T-helper 1 cell treated with Interleukin-12 subunit alpha and Interleukin-12 subunit beta and Interleukin-4 antibody, amounts not matched to agents 30 μg/mL and 1 μg/mL, for 36 hours (primary cell): ENCODE measurements around the gene TIMP2.

Experiments used
- H3K27ac Mint-ChIP-seq: one replicate; pipeline ENCODE4 v1.8.0; 2021; ENCODE audit warnings: mild to moderate bottlenecking, mixed read lengths
- H3K27me3 Mint-ChIP-seq: one replicate; pipeline ENCODE4 v1.8.0; 2021; ENCODE audit warnings: low read depth, mixed read lengths
- H3K36me3 Mint-ChIP-seq: one replicate; pipeline ENCODE4 v1.8.0; 2021; ENCODE audit warnings: low read depth, mixed read lengths
- H3K4me1 Mint-ChIP-seq: one replicate; pipeline ENCODE4 v1.8.0; 2021; ENCODE audit warnings: low read depth, mixed read lengths
- H3K4me3 Mint-ChIP-seq: one replicate; pipeline ENCODE4 v1.8.0; 2021; ENCODE audit warnings: mild to moderate bottlenecking, moderate library complexity, mixed read lengths
- H3K9me3 Mint-ChIP-seq: one replicate; pipeline ENCODE4 v1.8.0; 2021; ENCODE audit warnings: mixed read lengths

Gene TIMP2

GRCh38 chr17:78826836-78827509 lies 98.2 kb downstream of the TIMP2 start:
- no peaks in the 10 kb centered on the region for H3K27me3 Mint-ChIP-seq
- no peak overlapping the region for H3K27ac Mint-ChIP-seq
- no peaks in the 10 kb centered on the region for H3K9me3 Mint-ChIP-seq
- H3K36me3 Mint-ChIP-seq = peaks cover 73% of the 10 kb centered on the region
- peaks cover 12% of the 10 kb centered on the region for H3K4me1 Mint-ChIP-seq
- no peak overlapping the region for H3K4me3 Mint-ChIP-seq

- Mint-ChIP-seq H3K27me3 (no peaks in the 10 kb centered on the region), H3K9me3 (no peaks in the 10 kb centered on the region), H3K36me3 (peaks cover 74% of the 10 kb centered on the region), H3K4me3 (no peak overlapping the region), H3K27ac (no peak overlapping the region), H3K4me1 (peaks cover 12% of the 10 kb centered on the region)
These were observed 98.8 kb downstream of the TIMP2 start for GRCh38 chr17:78826421-78826820.

GRCh38 chr17:78825696-78826095 lies 99.5 kb downstream of the TIMP2 start:
- Mint-ChIP-seq H3K4me1 (peaks cover 17% of the 10 kb centered on the region), H3K36me3 (peaks cover 75% of the 10 kb centered on the region), H3K27me3 (no peaks in the 10 kb centered on the region), H3K27ac (no peak overlapping the region), H3K4me3 (no peak overlapping the region), H3K9me3 (no peaks in the 10 kb centered on the region)

- Mint-ChIP-seq H3K4me1 (peaks cover 29% of the 10 kb centered on the region), H3K36me3 (peaks cover 76% of the 10 kb centered on the region), H3K4me3 (no peak overlapping the region), H3K9me3 (no peaks in the 10 kb centered on the region), H3K27me3 (no peaks in the 10 kb centered on the region), H3K27ac (no peak overlapping the region)
These were observed 100.9 kb downstream of the TIMP2 start for GRCh38 chr17:78824240-78824639.

- H3K4me3 Mint-ChIP-seq = no peak overlapping the region
- H3K36me3 Mint-ChIP-seq = peaks cover 78% of the 10 kb centered on the region
These were observed 101.7 kb downstream of the TIMP2 start for GRCh38 chr17:78823282-78824046.

GRCh38 chr17:78822552-78822951 lies 102.6 kb downstream of the TIMP2 start:
- Mint-ChIP-seq H3K27ac (peak overlapping the region; percentile 28), H3K27me3 (no peaks in the 10 kb centered on the region), H3K36me3 (peaks cover 75% of the 10 kb centered on the region), H3K4me1 (peaks cover 38% of the 10 kb centered on the region), H3K9me3 (no peaks in the 10 kb centered on the region), H3K4me3 (no peak overlapping the region)

More at GRCh38 chr17:78823282-78824046, 101.7 kb downstream of the TIMP2 start:
- Mint-ChIP-seq H3K27me3 (no peaks in the 10 kb centered on the region), H3K27ac (no peak overlapping the region), H3K4me1 (peaks cover 36% of the 10 kb centered on the region), H3K9me3 (no peaks in the 10 kb centered on the region)

GRCh38 chr17:78821961-78822360 lies 103.2 kb downstream of the TIMP2 start:
- Mint-ChIP-seq H3K36me3 (peaks cover 76% of the 10 kb centered on the region), H3K27me3 (no peaks in the 10 kb centered on the region), H3K4me3 (no peak overlapping the region), H3K4me1 (peaks cover 44% of the 10 kb centered on the region), H3K9me3 (no peaks in the 10 kb centered on the region), H3K27ac (no peak overlapping the region)

- H3K4me1 Mint-ChIP-seq = peaks cover 48% of the 10 kb centered on the region
- H3K27me3 Mint-ChIP-seq = no peaks in the 10 kb centered on the region
- no peak overlapping the region for H3K4me3 Mint-ChIP-seq
- H3K36me3 Mint-ChIP-seq = peaks cover 71% of the 10 kb centered on the region
- H3K9me3 Mint-ChIP-seq = no peaks in the 10 kb centered on the region
- H3K27ac Mint-ChIP-seq = peak overlapping the region; percentile 96
These were observed 104.3 kb downstream of the TIMP2 start for GRCh38 chr17:78820841-78821240.

GRCh38 chr17:78819806-78820792 lies 105.1 kb downstream of the TIMP2 start:
- H3K27ac Mint-ChIP-seq = peak overlapping the region; percentile 96
- no peaks in the 10 kb centered on the region for H3K9me3 Mint-ChIP-seq
- H3K27me3 Mint-ChIP-seq = no peaks in the 10 kb centered on the region
- H3K4me1 Mint-ChIP-seq = peaks cover 48% of the 10 kb centered on the region
- H3K4me3 Mint-ChIP-seq = peak overlapping the region; percentile 78
- peaks cover 65% of the 10 kb centered on the region for H3K36me3 Mint-ChIP-seq

- H3K36me3 Mint-ChIP-seq = peaks cover 61% of the 10 kb centered on the region
- H3K4me3 Mint-ChIP-seq = peak overlapping the region; percentile 78
These were observed 105.8 kb downstream of the TIMP2 start for GRCh38 chr17:78819402-78819801.

GRCh38 chr17:78818932-78819331 lies 106.3 kb downstream of the TIMP2 start:
- Mint-ChIP-seq H3K4me1 (peaks cover 45% of the 10 kb centered on the region), H3K27ac (peak overlapping the region; percentile 96), H3K27me3 (no peaks in the 10 kb centered on the region), H3K9me3 (no peaks in the 10 kb centered on the region), H3K4me3 (peak overlapping the region; percentile 78), H3K36me3 (peaks cover 63% of the 10 kb centered on the region)

More at GRCh38 chr17:78819402-78819801, 105.8 kb downstream of the TIMP2 start:
- Mint-ChIP-seq H3K27me3 (no peaks in the 10 kb centered on the region), H3K4me1 (peaks cover 48% of the 10 kb centered on the region), H3K9me3 (no peaks in the 10 kb centered on the region), H3K27ac (peak overlapping the region; percentile 96)

- H3K27me3 Mint-ChIP-seq = no peaks in the 10 kb centered on the region
- peaks cover 61% of the 10 kb centered on the region for H3K36me3 Mint-ChIP-seq
- H3K27ac Mint-ChIP-seq = peak overlapping the region; percentile 96
- peak overlapping the region; percentile 78 for H3K4me3 Mint-ChIP-seq
- H3K9me3 Mint-ChIP-seq = no peaks in the 10 kb centered on the region
- H3K4me1 Mint-ChIP-seq = peaks cover 44% of the 10 kb centered on the region
These were observed 106.9 kb downstream of the TIMP2 start for GRCh38 chr17:78818152-78818846.

GRCh38 chr17:78817123-78817522 lies 108.1 kb downstream of the TIMP2 start:
- peaks cover 49% of the 10 kb centered on the region for H3K4me1 Mint-ChIP-seq
- H3K4me3 Mint-ChIP-seq = peak overlapping the region; percentile 70
- H3K9me3 Mint-ChIP-seq = no peaks in the 10 kb centered on the region
- H3K27me3 Mint-ChIP-seq = no peaks in the 10 kb centered on the region
- peaks cover 57% of the 10 kb centered on the region for H3K36me3 Mint-ChIP-seq
- H3K27ac Mint-ChIP-seq = peak overlapping the region; percentile 96

GRCh38 chr17:78815696-78816095 lies 109.5 kb downstream of the TIMP2 start:
- Mint-ChIP-seq H3K9me3 (no peaks in the 10 kb centered on the region), H3K4me3 (no peak overlapping the region), H3K36me3 (peaks cover 55% of the 10 kb centered on the region), H3K27me3 (no peaks in the 10 kb centered on the region), H3K4me1 (peaks cover 44% of the 10 kb centered on the region), H3K27ac (no peak overlapping the region)
